HG03159 (cell line): ENCODE measurements around the gene HRC.
"Not testable (repeated sequence)": the region's sequence is repeated elsewhere in the genome, so short reads cannot be mapped to it uniquely, and the experiment has no call there.

Source experiments
- ATAC-seq: cut with Tn5 transposase; IDR thresholded peaks from one replicate; pipeline ENCODE4 v1.9.1; 2021; ENCODE audit warnings: mild to moderate bottlenecking, moderate library complexity; ENCODE audit not compliant: unreplicated experiment

The HRC gene

DNA sequence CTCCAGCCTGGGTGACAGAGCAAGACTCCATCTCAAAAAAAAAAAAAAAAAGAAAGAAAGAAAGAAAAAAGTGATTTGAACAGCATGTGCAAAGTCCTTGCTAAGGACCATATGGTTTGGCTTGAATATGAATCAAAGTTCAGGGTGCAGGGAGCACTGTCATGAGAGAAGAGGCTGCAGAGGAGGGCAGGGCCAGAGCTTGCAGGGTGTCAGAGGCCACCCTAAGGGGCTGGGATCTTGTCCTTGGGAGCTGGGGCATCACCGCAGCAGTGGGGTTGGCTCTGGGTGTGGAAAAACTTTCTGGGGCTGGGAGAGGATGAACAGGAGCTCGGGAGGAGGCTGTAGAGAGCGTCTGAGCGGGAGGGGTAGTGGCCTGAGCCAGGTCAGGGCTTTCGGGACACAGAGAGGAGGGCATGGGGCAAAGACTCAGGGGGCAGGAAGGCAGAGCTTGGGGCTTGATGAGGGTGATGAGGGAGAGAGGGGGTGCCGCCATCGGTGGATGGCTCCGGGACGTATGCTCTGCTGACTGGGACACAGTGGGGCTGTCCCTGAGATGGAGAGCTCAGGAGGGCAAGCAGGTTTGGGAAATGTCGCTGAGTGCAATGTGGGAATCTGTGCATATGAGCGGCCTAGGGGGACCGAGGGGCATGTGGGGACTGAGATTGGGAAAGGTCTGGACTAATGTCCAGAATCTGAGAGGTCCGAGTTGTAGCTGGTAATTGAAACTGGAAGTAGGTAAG lies 5.4 kb upstream of the HRC start:
- ATAC-seq, result no peak

- no peak for ATAC-seq
Observed at GRCh38 chr19:49157445-49158224, 2.4 kb upstream of the HRC start, which contains the start of gene TRPM4. TSS of gene TRPM4 (plus strand) at chr19:49157792. CDS start at chr19:49157867, 75 bp downstream.

GRCh38 chr19:49155820-49156346 lies 687 bp upstream of the HRC start:
- ATAC-seq, result no peak

DNA sequence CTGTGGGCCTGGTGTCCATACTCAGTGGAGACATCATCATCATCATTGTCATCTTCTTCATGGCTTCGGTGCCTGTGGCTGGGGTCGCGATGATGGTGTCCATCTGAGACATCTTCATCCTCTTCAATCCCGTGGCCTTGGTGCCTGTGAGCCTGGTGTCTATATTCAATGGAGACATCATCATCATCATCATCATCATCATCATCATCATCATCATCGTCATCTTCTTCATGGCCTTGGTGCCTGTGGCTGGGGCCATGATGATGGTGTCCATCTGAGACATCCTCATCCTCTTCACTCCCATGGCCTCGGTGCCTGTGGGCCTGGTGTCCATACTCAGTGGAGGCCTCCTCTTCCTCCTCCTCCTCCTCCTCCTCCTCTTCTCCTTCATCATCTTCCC lies 917 bp downstream of the HRC start:
- no peak for ATAC-seq

GRCh38 chr19:49153167-49153809 lies 1.9 kb downstream of the HRC start:
- ATAC-seq, result no peak

- no peak for ATAC-seq
Observed at GRCh38 chr19:49152119-49152550, 3.1 kb downstream of the HRC start.

DNA sequence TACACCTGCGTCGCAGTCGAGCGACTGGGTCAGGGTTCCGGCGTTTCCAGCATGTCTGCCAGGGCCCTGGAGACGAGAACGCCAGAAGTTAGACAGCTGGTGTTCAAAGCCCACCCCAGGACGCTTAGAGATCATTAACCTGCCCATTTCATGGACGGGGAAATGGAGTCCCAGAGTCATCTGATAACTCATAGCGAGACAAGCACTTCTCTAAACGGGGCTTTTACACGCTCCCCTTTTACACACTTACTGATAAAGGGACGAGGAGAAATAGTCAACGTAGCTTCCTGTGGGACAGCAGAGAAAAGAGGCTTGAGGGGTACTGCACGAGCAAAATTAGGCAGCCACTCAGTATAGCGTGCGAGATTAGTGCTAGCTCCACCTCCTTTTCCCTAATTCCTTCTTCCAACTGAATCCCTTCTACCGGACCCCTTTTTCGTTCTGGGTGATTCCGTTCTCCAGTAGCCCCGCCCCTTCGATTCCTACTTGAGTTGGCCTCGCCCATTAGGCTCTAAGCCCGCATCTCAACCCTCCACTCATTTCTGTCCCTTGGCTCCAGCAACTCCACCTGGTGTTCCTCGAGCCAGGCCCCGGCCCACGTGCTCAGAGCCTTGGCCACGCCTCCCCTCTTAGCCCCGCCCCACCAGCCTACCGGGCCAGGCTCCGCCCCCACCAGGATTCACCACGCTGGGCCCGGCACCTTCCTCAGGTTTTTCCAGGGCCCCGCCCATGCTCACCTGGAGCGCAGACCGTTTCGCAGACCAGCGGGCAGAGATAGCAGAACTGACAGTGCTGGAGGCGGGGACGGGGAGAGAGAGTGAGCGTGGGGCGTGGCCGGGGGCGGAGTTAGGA lies 3.7 kb downstream of the HRC start:
- no peak for ATAC-seq

- ATAC-seq, result no peak
Observed at GRCh38 chr19:49150944-49151243, 4.3 kb downstream of the HRC start.

DNA sequence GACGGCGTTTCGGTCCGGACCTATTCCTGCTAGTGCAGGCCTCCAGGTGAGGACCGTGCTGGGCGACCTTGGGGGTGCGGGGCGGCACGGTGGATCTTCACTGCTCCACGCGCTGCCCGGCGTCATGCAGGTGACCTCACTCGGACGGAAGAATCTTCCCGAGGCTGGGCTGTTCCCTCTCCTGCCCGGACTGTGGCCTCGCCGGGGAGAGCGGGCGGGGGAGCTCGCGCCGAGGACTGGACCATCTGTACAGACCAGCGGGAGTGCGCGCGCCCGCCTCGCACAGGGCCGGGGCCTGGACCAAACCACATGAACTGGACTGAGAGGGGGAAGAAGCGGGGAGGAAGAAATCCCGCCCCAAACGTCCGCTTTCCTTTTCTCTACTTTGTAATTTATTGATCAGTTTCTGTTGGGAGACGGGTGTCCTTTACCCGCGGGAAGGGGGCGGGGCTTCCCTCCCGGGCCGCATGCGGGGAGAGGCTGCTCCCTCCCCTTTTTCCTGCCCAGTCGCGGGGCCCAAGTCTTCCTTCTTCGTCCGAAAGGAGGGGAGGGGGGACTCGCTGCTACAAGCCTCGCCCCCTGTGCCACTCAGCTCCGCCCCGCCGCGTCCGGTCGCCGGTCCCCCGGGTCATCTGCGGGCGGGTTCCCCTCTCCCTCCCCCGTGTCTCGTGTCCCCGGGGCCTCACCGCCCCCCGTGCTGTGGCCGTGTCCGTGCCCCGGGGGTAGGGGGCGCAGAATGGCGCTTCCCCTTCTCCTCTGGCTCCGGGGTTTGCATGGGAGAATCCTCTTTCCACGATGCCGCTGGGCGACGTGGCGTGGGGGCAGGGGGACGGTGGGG lies 4.9 kb downstream of the HRC start:
- no peak for ATAC-seq

- no peak for ATAC-seq
Observed at GRCh38 chr19:49149652-49150105, 5.5 kb downstream of the HRC start.

- no peak for ATAC-seq
Observed at GRCh38 chr19:49148784-49149651, 6.2 kb downstream of the HRC start.

DNA sequence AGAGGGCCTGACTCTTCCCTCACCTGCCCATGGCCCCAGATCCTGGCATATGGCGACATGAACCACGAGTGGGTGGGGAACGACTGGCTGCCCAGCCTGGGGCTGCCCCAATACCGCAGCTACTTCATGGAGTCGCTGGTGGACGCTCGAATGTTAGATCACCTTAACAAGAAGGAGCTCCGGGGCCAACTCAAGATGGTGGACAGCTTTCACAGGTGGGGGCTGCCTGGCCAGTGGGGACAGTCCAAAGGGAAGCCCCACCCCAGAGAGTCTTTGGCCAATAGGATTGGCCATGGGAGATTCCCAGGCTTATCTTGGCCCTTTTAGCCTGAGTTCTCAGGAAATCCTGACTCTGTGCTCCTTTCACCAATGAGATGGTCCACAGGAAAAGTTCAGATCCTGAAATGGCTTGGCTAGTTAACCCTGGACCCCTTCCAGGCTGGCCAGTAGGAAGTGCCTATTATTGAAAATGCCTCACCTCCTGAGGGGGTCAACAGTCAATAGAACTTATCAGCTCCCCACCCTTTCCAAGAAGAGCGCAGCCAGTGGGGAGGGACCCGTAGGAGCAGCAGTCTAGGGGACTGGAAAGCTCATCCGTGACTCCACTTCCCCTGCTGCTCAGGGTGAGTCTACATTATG lies 7.0 kb downstream of the HRC start:
- ATAC-seq, result no peak

DNA sequence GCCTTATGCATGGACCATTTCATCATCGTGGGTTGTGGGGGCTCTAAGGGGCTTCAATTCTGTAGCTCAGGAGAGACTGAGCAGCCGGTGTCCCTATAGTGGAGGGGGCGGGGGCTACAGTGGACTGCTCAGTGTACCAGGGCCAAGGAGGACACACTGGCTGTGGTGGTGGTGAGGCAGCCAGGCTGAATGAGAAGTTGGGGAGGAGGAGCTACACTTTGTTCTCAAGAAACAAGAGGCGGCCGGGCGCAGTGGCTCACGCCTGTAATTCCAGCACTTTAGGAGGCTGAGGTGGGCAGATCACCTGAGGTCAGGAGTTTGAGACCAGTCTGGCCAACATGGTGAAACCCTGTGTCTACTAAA lies 8.8 kb downstream of the HRC start:
- ATAC-seq, result not testable (repeated sequence)

DNA sequence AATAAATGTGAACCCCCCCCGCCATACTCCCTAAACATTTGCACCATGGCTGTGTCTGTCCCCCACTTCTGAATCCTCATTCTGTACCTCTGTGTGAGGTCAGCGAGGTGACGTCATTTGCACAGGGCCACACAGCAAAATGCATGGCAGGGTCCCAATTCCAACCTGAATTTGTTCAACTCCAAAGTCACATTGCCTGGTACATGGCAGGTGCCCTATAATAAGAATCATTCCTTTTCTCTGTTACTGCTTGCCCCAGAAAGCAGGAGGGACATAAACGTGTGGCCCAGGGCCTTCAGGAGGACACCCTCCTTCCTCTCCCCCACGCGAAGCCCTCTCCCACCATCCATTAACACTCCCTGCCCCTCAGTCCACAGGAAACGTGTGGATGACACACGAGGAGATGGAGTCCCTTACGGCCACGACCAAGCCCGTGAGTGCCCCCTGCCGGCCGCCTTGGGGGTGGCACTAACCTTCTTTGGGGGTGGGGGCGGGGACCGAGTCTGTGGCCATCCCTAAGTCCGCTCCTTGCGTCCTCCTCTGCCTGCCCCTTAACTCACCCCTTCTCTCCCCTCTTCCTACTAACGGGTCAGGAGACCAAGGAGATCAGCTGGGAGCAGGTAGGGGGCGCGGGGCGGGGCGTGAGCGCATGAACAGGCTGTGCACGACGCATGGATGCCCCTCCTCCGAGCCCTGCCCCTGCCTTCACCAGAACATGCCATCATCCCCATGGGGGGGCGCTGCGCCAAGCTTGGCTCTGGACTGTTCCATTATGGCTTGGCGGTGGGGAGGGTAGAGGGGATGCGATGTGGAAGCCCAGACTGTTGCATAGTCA lies 9.4 kb downstream of the HRC start:
- ATAC-seq, result no peak

DNA sequence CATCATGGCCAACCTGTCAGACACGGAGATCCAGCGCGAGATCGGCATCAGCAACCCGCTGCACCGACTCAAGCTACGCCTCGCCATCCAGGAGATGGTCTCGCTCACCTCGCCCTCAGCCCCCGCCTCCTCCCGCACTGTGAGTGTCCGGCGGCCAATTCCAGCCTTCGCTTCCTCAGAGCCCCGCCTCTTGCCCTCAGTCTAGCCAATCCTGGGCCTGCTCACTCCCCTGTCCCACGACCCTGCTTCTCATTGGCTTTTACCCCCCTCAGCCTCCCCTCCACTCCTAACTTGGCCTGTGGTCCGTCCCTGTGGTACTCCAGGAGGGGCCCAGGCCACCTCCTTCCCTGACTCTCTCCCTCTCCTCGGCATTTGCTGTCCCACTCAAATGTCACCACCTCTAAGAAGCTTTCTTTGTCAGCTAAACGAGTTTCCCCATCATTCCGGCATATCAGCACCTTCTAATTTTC lies 12.3 kb downstream of the HRC start:
- ATAC-seq, result no peak

- no peak for ATAC-seq
Observed at GRCh38 chr19:49141352-49141751, 13.8 kb downstream of the HRC start.

GRCh38 chr19:49140951-49141350 lies 14.2 kb downstream of the HRC start:
- no peak for ATAC-seq
